ENCODE results near the gene SNX3.

Gene SNX3

GRCh38 chr6:108170332-108171290 lies 90.2 kb downstream of the SNX3 start:
- no peak for DNase-seq (ENCODE audit: low read depth)

- no peak for DNase-seq (ENCODE audit: low read depth)
Observed at GRCh38 chr6:108169464-108170331, 91.1 kb downstream of the SNX3 start.

GRCh38 chr6:108168501-108169463 lies 92.1 kb downstream of the SNX3 start:
- DNase-seq (ENCODE audit: low read depth), result no peak

DNA sequence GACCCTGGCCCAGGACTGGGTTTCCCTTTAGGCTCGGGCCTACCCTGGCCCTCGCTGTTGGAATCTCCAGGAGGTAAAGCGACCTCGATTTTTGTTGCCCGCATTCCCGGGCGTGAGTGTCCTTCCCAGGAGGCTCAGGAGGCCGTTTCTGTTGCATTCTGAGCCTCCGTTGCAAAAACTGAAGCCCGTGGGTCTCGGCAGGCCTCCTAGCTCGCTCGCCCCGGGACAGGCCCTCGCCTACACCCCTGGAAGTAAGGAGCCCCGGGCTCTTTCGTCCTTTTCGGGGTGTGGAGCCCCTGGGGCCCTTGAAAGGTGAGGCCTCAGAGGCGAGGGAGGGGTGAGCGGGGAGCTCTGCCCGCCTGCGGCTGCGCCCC lies 92.8 kb downstream of the SNX3 start:
- DNase-seq (ENCODE audit: low read depth), result no peak

DNA sequence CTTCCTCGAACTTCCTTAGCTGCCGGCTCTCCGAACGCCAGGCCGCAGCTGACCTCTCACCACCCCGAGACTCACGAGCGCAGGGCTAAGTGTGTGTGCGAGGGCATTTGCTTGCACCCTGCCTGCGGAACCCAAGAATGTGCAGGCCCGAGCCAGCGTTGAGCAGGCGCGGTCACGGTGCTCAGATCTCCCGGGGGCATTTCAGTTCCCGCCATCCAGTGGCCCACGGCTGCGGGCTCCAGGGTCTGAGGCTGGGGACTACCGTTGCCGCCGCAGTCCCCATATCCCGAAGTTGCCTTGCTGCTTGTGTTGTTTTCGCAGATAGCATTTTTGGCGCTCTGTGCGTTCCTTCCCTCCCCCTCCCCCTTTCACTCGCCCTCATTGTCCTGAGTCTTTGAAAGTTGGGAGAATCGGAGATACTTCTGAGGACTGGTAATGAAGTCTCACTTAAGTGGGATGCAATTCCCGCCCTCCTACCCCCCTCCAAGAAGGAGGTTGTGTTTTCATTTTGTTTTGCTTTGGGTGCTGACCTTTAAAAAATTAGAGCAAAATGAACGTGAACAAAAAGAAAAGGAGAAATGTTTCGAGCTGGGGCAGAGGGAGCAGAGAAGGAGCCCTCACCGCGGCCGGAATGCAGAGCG lies 93.3 kb downstream of the SNX3 start:
- DNase-seq (ENCODE audit: low read depth), result no peak

DNA sequence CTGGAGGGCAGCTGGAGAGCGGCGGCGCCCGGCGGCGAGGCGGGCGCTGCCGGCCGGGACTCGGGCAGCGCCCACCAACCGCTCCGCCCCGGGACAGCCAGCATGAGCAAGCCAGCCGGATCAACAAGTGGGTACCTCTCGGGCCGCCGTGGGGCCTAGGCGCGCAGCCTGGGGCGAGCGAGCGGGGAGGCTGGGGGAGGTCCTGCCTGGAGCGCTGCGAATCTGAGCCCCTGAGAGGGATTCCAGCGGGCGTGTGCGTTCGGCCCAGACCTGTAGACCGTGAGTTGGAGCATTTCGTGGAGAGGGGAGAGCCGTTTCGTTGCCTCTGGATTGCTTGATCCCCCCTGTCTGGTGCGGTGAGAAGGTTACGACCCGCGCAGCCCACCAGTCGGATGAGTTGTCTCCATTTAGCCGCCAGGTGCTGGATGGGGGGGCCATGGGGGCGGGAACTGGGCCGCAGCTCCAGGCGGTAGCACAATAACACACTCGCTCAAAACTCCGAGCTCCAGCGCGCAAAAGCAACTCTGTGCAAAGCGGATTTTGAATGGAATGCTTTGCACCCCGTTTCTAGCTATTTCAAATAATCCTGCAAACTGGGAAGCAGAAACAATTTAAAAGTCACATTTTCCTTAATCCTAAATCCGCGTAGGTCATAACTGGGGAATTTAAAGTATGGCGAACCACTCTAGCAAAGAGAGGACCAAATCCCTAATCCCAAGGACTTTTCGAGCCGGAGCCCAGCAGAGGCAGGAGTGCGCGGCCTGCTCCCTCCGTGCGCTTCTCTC lies 94.0 kb downstream of the SNX3 start:
- DNase-seq (ENCODE audit: low read depth), result no peak

GRCh38 chr6:108165714-108166663 lies 94.9 kb downstream of the SNX3 start, which contains the start of gene NR2E1:
Gene NR2E1 (plus strand): TSS chr6:108166022. CDS start chr6:108166766, 744 bp downstream.
- no peak for DNase-seq (ENCODE audit: low read depth)

DNA sequence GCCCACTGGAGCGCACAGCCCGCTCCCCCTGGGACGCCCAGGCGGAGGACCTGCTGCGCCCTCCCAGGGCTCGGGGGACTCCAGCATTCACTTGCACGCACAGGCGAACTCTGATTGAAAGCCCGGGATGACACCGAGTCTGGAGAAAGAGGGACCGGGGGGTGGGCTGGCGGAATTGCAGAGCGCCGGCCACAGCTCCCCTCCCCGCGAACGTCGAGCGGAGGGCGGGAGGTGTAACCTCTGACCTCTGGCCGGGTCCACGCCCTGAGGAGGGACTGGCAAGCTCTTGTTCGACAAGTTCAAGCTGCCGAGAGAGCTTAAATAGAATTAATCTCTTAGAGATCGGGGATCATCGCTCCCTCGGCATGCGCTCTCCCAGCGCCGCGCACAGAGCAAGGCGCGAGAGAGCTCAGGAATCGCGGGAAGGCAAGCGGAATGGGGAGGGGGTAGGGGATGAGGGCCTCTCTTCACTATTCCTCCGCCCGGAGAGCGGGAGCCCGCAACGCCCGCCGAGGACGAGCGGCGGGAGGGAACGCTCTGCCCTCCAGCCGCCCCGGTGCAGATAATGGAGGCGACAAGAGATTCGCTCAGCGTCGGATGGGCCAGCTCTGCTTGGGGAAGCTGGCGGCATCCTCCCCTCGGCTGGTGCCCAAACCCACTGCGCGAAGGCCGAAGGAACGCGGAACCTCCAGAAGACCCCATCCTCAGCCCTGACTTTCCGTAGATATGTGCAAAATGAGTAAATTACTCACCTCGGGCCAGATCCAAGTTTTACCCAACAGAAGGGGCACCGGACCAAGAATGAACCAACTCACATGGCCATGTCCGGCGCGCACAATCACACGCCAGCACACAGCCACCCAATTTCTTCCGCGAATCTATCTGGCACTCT lies 95.8 kb downstream of the SNX3 start:
- no peak for DNase-seq (ENCODE audit: low read depth)

- no peak for DNase-seq (ENCODE audit: low read depth)
Observed at GRCh38 chr6:108164543-108164814, 96.4 kb downstream of the SNX3 start.

DNA sequence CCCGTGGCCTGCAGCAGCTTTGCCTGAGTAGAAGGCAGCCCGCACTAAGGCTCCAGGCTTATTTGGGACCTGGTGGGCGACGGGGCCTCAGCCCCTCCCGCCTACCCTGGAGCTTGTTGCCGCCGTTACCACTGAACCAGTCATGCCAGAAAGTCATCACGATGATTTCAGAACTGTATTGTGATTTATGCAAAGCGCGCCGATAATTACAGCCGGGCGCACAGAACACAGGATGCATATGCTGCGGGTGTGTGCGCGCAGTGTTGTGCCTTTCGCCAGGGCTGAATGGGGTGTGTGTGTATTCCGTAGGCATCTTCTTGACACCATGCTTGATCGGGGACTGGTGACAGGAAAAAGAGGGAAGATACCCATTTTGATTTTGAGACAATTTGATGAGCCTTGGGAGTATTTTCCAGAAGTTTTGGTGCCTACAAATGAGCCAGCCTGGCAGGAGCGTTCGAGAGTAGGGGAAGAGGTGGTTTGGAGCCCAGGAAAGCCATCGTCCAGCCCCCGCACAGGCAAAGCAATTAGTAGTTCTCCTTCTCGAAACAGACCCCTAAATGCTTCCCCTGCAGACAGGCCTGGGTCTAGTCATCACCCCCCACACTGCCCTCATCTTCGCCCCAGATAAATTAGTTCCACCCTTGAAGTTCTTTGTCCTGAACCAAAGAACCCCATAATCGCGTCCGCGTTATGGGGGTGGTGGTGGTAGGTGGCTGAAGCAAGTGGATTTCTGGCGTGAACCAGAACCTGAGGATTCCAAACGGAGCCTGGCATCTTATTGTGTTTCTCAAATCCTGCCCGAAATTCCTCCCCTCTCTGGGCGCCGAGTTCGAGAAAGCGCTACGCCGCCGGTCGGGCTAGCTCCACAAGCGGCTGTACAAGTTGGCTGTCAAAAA lies 96.9 kb downstream of the SNX3 start:
- no peak for DNase-seq (ENCODE audit: low read depth)

DNA sequence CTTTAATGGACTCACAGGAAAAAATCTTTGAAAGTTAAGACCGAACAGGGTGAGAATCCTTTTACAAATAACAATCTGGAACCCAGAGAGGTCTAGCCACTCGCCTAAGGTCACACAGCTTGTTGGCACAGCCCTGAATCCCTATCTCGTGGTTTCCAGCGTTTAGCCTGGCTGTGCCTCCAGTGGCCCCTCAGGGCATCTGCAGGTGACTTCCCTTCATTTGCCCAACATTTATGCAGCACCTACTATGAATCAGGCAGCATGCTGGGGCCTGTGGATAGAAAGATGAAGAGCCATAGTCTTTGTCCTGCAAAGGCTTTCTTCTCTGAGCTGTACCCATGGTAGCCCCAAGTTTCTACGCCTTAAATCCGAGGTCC lies 97.6 kb downstream of the SNX3 start:
- no peak for DNase-seq (ENCODE audit: low read depth)

DNA sequence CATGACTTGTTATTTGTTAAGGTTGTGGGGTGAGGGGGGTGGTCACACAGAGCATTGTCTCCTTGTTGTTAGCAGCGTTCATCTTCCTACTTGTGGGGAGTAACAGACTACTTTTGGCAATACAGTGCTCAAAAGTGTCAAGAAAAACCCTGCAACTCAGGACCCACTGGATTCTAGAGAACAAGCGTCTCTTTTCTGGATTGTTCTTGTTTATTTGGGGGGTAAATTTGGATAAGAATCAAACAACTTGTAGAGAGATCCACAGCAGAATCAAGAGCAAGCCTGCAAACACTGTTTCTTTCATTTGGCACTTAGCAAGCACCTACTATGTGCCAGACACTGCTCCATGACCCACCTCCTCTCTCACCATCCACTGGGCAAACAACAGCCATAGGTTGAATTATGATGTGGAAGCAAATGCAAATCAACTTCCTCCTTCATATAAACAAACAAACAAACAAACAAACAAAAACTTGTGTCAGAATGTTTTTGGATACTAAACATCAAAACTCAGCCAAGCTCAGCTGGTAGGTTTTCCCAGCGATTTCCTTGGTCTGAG lies 99.0 kb downstream of the SNX3 start:
- DNase-seq (ENCODE audit: low read depth), result no peak
